ENCODE data around the gene RGS7BP. TPM values are rescaled to one million over a fixed set of nuclear protein-coding genes. Genes with fewer than 3 reads are reported as not detected.
"Not testable (repeated sequence)": the region's sequence is repeated elsewhere in the genome, so short reads cannot be mapped to it uniquely, and the experiment has no call there.

RGS7BP gene
- total RNA-seq, 2 donors from 2014 or later = not detected

DNA sequence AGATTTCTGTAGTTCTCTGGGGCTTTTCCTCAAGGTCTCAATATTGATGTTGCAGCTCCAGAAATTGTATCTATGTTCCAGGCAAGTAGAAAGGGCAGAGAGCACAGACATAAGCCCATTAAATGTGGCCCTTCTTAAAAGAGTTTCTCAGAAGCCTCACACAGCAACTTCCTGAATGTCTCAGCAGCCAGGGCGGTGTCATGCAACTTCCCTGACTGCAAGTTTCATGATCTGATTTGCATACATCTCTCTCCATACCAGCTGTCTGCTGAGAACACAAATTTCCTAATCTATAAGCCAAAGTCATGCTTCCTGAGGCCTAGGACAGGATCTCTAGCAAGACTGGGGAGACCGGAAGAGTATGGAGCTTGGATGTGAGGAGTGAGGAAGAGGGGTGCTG lies 13.0 kb downstream of the RGS7BP start:
- H3K4me1 Mint-ChIP-seq = no peaks in the 10 kb centered on the region
- H3K27ac Mint-ChIP-seq = no peak overlapping the region
- no peaks in the 10 kb centered on the region for H3K36me3 Mint-ChIP-seq (ENCODE audit: low read depth)
- H3K27me3 Mint-ChIP-seq = peaks cover 9% of the 10 kb centered on the region
- H3K4me3 Mint-ChIP-seq = no peak overlapping the region
- ATAC-seq (replicated peaks) = no peak
- no peaks in the 10 kb centered on the region for H3K9me3 Mint-ChIP-seq

DNA sequence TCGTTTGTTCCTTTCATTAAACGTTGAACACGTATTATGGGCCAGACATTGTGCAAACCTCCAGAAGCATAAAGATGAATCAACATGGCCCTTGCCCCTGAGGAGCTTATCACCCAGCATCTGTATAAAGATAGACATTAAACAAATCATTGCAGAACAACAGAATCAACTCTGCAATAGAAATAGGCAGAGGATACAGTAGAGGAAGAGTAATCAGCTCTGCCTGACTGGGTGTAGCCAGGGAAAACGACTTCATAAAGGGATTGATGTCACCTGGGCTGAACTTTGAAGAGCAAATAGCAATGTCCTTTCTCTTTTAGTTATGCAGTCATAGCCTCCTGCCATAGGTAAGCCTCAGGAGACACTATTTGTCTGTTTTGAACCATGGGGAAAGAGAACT lies 13.4 kb downstream of the RGS7BP start:
- H3K4me1 Mint-ChIP-seq = no peaks in the 10 kb centered on the region
- ATAC-seq (replicated peaks) = no peak
- no peaks in the 10 kb centered on the region for H3K36me3 Mint-ChIP-seq (ENCODE audit: low read depth)
- H3K27ac Mint-ChIP-seq = no peak overlapping the region
- no peaks in the 10 kb centered on the region for H3K9me3 Mint-ChIP-seq
- H3K4me3 Mint-ChIP-seq = no peak overlapping the region
- H3K27me3 Mint-ChIP-seq = peaks cover 9% of the 10 kb centered on the region

DNA sequence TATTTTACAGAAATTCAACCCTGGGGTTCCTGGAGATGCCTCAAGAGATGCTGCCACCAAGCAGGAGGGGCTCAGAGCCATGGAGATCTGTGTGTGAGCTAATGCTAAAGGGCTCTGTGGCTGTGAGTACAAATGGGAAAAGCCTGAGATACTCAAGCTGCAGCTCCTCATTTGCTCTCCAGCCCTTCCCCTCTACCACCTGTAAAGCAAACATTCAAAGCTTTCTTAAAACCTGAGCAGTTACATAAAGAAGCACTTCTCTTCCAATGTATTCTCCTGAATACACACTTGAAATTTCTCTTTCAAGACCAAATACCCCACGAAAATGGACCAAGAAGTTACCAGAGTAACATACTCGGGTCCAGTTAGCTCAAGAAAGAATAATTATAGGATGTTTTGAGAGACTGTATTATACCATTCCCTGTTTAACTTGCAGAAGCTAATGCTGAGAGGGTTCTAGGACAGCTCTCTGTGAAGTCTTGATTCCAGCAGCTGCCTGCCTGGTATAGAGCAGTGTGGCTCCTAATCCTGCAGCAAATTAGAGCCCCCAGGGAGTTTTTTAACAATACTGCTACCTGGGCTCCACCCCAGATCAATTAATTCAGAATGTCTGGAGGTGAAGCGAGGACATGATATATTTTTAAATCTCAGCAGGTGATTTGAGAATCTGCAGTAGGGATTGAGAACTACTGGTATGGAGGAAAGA lies 21.1 kb downstream of the RGS7BP start:
- H3K4me1 Mint-ChIP-seq = no peaks in the 10 kb centered on the region
- no peak overlapping the region for H3K4me3 Mint-ChIP-seq
- H3K9me3 Mint-ChIP-seq = peaks cover 4% of the 10 kb centered on the region
- H3K36me3 Mint-ChIP-seq (ENCODE audit: low read depth) = no peaks in the 10 kb centered on the region
- no peak overlapping the region for H3K27ac Mint-ChIP-seq
- H3K27me3 Mint-ChIP-seq = peaks cover 12% of the 10 kb centered on the region
- ATAC-seq (replicated peaks) = no peak

DNA sequence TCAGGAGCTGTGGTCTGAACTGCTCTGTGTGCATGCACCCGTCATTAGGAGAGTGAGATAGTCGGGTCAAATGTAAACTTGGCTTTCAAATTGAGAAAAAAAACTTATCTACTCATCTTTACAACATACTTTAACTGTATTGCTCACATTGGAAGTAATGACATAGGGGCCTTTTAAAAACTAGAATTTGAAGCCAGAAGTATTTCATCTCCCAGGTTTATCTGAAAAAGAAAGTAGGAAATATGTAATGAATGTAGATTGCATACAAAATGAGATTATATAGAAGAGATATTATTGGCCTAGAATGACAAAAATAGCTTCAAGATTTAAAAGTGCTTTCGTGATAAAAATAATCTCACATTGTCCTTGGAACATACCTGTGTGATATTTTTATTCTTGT lies 24.3 kb downstream of the RGS7BP start:
- Mint-ChIP-seq H3K4me1 (no peaks in the 10 kb centered on the region), H3K36me3 (ENCODE audit: low read depth) (no peaks in the 10 kb centered on the region), H3K27me3 (peaks cover 7% of the 10 kb centered on the region), H3K27ac (no peak overlapping the region), H3K9me3 (peaks cover 4% of the 10 kb centered on the region), H3K4me3 (no peak overlapping the region)
- ATAC-seq (replicated peaks) = no peak

DNA sequence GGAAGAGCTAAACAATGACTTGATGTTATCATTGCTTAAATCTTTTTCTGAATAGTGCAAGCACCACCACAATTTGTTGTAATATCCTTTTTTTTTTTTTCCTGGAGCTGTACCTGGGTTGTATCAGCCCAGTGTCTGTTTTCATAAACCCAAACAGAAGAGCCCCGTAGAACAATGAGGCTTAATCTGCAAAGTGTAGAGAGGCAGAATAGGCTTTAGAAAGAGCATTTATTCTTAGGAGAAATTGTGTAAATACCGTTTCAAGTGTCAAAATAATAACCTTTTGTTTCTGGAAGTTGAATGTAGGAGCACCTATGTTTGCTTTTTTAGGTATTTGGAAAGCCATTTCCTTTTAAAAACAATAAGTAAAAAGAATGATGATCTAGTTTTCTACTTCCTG lies 26.4 kb downstream of the RGS7BP start:
- Mint-ChIP-seq H3K36me3 (ENCODE audit: low read depth) (no peaks in the 10 kb centered on the region), H3K4me3 (no peak overlapping the region), H3K4me1 (no peaks in the 10 kb centered on the region), H3K27me3 (peaks cover 3% of the 10 kb centered on the region), H3K27ac (no peak overlapping the region), H3K9me3 (no peaks in the 10 kb centered on the region)
- no peak for ATAC-seq (replicated peaks)

DNA sequence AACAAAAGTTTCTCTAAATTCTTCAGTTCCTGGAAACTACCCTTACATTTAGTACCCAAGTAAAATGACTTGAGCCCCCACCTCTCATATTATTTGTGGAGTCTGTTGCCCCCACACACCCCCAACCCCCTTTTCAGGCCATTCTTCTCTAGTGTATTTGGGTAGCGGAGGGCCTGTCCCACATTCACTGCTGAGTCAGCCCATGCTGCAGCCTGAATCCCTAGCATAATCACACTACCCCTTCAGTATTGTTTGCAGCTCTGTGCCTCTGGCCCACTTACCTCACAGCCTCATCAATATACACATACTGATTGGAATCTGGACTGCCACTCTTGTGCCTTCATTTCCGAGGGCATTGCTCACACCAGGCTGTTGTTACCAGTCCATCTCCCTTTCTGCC lies 26.8 kb downstream of the RGS7BP start:
- no peaks in the 10 kb centered on the region for H3K36me3 Mint-ChIP-seq (ENCODE audit: low read depth)
- no peaks in the 10 kb centered on the region for H3K4me1 Mint-ChIP-seq
- no peak overlapping the region for H3K4me3 Mint-ChIP-seq
- ATAC-seq (replicated peaks) = no peak
- peaks cover 3% of the 10 kb centered on the region for H3K27me3 Mint-ChIP-seq
- no peaks in the 10 kb centered on the region for H3K9me3 Mint-ChIP-seq
- H3K27ac Mint-ChIP-seq = no peak overlapping the region

DNA sequence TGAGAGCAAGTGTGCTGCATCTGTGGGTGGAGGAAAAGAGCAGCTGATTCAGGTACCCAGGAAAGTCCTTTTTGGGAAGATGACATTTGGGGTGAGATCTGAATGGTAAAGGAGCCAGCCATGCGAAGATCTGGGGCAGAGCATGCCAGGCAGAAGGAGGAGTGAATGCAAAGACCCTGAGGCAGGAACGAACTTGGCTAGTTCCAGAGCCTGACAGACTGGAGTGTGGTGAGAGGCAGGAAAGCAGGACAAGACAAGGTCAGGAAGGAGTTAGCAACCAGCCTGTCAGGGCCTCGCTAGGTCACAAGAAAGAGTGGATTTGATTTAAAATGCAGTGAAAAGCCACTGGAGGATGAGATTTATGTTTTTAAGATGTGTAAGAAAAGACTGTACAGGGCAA lies 28.2 kb downstream of the RGS7BP start:
- no peaks in the 10 kb centered on the region for H3K36me3 Mint-ChIP-seq (ENCODE audit: low read depth)
- ATAC-seq (replicated peaks) = no peak
- H3K4me3 Mint-ChIP-seq = no peak overlapping the region
- no peaks in the 10 kb centered on the region for H3K4me1 Mint-ChIP-seq
- peaks cover 3% of the 10 kb centered on the region for H3K27me3 Mint-ChIP-seq
- no peaks in the 10 kb centered on the region for H3K9me3 Mint-ChIP-seq
- no peak overlapping the region for H3K27ac Mint-ChIP-seq

DNA sequence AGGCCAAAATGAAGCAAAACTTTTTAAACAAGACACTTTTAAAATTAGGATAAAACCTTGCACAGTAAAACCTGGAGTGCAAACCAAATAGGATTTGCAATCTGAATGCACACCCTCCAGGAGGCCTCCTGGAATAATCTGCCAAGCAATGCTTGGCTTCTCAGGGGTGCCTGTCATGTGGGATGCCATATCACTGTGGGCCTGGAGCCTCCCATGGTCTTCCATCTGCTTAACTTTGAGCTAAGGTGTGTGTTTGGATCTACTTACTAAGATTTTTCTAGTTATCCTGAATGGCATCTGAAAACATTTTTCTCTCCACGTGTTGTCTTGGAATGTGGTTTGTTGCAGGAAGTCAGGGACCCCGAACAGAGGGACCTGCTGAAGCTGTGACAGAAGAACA lies 52.1 kb downstream of the RGS7BP start:
- H3K9me3 Mint-ChIP-seq = peaks cover 6% of the 10 kb centered on the region
- no peaks in the 10 kb centered on the region for H3K4me1 Mint-ChIP-seq
- no peak for ATAC-seq (replicated peaks)
- H3K27me3 Mint-ChIP-seq = peaks cover 3% of the 10 kb centered on the region
- no peaks in the 10 kb centered on the region for H3K36me3 Mint-ChIP-seq (ENCODE audit: low read depth)
- no peak overlapping the region for H3K4me3 Mint-ChIP-seq
- H3K27ac Mint-ChIP-seq = no peak overlapping the region

DNA sequence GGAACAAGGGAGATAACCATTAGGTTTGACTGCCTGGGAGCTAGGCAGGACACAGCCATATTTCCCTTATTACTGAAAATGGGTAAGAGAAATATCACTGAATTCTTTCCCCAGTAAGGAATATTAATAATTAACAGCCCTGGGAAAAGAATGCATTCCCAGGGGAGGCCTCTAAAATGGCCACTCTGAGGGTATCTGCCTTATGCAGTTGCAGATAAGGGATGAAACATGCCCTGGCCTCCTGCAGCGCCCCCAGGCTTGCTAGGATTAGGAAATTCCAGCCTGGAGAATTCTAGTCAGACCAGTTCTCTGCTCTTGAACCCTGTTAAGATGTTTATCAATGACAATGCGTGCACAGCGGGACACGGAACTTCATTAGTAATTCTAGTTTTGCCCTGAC lies 52.8 kb downstream of the RGS7BP start:
- H3K9me3 Mint-ChIP-seq; H3K4me3 Mint-ChIP-seq; H3K36me3 Mint-ChIP-seq (ENCODE audit: low read depth): not testable (repeated sequence)

DNA sequence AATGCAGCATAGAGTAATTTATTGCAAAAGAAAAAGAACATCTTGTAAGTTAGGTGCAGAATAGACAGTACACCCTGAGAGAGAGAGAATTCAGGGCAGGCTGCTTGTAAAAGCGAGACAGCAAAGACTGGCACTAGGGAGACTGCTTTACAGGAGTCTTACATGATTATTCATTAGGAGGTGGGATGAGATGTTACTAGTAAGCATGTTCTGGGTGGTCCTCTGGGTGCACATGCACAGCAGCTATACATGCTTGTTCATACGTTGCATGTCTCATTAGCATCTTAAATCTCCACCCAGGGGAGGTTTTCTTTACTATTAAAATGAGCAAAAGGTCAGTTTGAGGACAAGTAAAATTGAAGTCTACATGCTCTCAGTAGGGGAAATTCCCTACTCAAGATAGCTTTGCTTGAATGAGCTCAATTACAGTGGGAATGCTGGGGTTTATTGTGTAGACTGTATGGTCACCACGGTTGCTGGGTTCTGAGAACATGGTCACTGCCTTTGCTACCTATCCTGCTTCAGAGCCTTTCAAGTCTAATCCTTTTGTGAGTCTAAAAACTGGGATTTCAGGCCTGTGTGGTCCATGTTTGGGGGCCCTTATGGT lies 60.6 kb downstream of the RGS7BP start:
- Mint-ChIP-seq H3K9me3 (no peaks in the 10 kb centered on the region), H3K27me3 (peaks cover 4% of the 10 kb centered on the region), H3K4me3 (no peak overlapping the region), H3K27ac (no peak overlapping the region), H3K36me3 (ENCODE audit: low read depth) (no peaks in the 10 kb centered on the region), H3K4me1 (no peaks in the 10 kb centered on the region)
- no peak for ATAC-seq (replicated peaks)

More for the DNA sequence above, 52.8 kb downstream of the RGS7BP start:
- H3K27me3 Mint-ChIP-seq; ATAC-seq (replicated peaks); H3K27ac Mint-ChIP-seq; H3K4me1 Mint-ChIP-seq: not testable (repeated sequence)

DNA sequence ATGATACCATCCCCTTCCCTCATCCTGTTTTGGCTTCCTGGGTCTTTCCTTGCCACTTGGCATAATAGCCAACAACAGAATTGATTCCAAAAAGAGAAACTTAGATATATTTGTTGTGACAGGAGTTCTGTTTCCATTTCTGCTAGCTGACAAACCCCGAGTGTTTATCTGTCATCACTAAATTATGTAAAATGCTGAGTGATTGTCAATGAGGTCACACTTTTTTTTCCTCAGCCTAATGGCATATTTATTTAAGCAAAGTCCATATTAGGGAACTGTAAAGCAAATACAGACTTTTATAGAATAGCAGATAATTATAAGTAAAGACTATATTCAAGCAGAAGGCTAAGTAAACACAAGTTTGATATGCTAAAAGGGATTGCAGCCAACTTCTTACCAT lies 64.0 kb downstream of the RGS7BP start:
- Mint-ChIP-seq H3K36me3 (ENCODE audit: low read depth) (no peaks in the 10 kb centered on the region), H3K4me3 (no peak overlapping the region), H3K4me1 (no peaks in the 10 kb centered on the region), H3K27ac (no peak overlapping the region), H3K27me3 (peaks cover 5% of the 10 kb centered on the region), H3K9me3 (no peaks in the 10 kb centered on the region)
- no peak for ATAC-seq (replicated peaks)

DNA sequence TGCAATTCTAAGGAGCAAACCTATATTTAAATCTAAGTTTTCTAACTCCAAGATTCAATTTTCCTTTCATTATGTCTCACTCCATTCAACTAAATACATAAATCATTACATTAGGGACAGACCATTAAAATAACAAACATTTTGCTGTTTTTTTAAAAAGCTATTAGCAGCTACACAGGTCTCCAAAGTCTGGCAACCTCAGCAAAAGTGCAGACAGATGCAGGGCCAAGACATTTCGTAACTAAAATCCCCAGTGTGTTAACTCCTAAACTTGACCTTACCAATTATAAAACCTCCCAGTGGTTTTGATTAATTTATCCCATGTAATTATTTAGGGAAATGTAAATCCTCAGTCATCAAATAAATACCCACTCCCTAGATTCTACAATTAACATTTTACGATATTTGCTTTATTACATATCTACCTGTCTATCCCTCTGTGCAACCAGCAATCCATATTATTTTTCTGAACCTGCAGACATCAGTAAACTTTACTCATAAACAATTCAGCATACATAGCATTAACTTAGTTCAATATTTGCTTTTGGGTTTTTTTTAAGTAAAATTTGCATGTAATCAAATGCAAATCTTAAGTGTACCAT lies 64.7 kb downstream of the RGS7BP start:
- no peak overlapping the region for H3K4me3 Mint-ChIP-seq
- no peak for ATAC-seq (replicated peaks)
- no peaks in the 10 kb centered on the region for H3K4me1 Mint-ChIP-seq
- peaks cover 5% of the 10 kb centered on the region for H3K27me3 Mint-ChIP-seq
- no peaks in the 10 kb centered on the region for H3K36me3 Mint-ChIP-seq (ENCODE audit: low read depth)
- H3K27ac Mint-ChIP-seq = no peak overlapping the region
- no peaks in the 10 kb centered on the region for H3K9me3 Mint-ChIP-seq

DNA sequence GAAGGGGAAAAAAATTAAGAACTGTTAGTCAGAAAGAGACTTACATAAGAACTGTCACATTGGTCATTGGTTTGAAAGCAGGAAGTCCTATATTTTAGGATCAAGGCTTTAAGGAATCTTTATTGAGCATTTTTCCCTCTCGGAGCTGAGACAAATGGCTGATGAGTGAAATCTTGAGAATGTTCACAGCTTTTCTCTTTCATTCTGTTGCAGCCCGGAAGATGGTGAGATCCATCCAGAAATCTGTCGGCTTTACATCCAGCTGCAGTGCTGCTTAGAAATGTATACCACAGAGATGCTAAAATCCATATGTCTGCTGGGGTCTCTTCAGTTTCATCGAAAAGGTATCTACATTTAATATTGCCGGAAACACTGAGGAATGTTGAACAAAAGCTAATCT lies 69.7 kb downstream of the RGS7BP start:
- H3K27ac Mint-ChIP-seq = no peak overlapping the region

DNA sequence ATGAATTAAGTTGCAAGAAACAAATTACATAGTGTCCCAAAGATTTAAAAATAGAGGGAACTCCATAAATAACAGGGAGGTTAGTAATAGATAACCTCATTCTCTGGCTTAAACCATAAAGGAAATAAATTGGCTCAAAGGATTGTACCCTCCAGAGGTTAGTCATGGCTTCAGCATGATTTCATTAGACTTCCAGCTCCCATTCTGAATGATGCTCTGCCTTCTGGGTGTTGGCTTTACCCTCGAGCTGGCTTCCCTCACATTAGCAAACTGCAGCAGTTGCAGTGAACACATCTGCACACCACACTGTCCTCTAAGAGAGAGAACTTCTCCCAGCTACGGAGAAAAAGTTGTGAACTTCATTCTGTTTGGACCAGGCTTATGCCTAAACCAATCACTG lies 70.4 kb downstream of the RGS7BP start:
- Mint-ChIP-seq H3K36me3 (ENCODE audit: low read depth) (no peaks in the 10 kb centered on the region), H3K27me3 (peaks cover 26% of the 10 kb centered on the region), H3K9me3 (no peaks in the 10 kb centered on the region), H3K27ac (no peak overlapping the region), H3K4me1 (no peaks in the 10 kb centered on the region), H3K4me3 (no peak overlapping the region)
- no peak for ATAC-seq (replicated peaks)

More for the DNA sequence above, 69.7 kb downstream of the RGS7BP start:
- H3K27me3 Mint-ChIP-seq = peaks cover 26% of the 10 kb centered on the region
- no peak overlapping the region for H3K4me3 Mint-ChIP-seq
- ATAC-seq (replicated peaks) = no peak
- no peaks in the 10 kb centered on the region for H3K4me1 Mint-ChIP-seq
- H3K9me3 Mint-ChIP-seq = no peaks in the 10 kb centered on the region
- H3K36me3 Mint-ChIP-seq (ENCODE audit: low read depth) = no peaks in the 10 kb centered on the region

DNA sequence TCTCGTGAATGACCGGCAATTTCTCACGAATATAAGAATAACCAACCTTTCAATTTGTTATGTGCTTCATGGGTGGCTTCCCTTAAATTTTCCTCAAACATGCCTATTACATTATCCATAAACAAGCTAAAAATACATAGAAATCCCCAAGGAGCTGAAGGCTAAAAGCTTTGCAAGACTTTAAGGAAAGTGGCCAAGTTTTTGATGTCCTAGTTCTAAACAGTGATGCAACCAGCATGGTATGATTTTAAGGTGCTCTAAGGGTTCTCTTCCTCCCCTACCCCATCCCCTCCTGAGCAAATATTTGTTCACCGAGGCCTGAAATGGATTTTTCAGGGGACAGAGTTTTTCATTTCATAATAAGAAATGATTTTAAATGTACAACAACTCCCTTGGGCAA lies 79.8 kb downstream of the RGS7BP start:
- Mint-ChIP-seq H3K27ac (no peak overlapping the region), H3K27me3 (peaks cover 19% of the 10 kb centered on the region), H3K9me3 (no peaks in the 10 kb centered on the region), H3K4me3 (no peak overlapping the region), H3K4me1 (no peaks in the 10 kb centered on the region), H3K36me3 (ENCODE audit: low read depth) (no peaks in the 10 kb centered on the region)
- no peak for ATAC-seq (replicated peaks)

All from activated T-helper 17 cell treated with anti-CD3 and anti-CD28 coated beads, Interleukin-2, amount 50 U/mL, for 72 hours (primary cell).